H7 (cell line): Measurements from ENCODE around the gene HDHD3. TPM values are rescaled to one million over a fixed set of nuclear protein-coding genes. Genes with fewer than 3 reads are reported as not detected.

Source experiments
- DNase-seq: peaks from one replicate; pipeline ENCODE4 v3.0.0; 2012
- H3K27me3 ChIP-seq: 2 replicates; pipeline ENCODE4 v1.6.0; 2011; ENCODE audit warnings: mild to moderate bottlenecking, low read length; ENCODE audit not compliant: control insufficient read depth, insufficient read depth
- H3K36me3 ChIP-seq: replicated peaks from 2 replicates; pipeline ENCODE4 v1.5.1; 2011; ENCODE audit warnings: low read length; ENCODE audit not compliant: control insufficient read depth, insufficient read depth
- H3K4me3 ChIP-seq: 2 replicates; pipeline ENCODE4 v1.5.1; 2011; ENCODE audit warnings: low read depth, mild to moderate bottlenecking, control low read depth, low read length, moderate library complexity; ENCODE audit not compliant: insufficient read depth
- total RNA-seq: library from RNA; depleted of rRNA; stranded (reverse); fragments of >200 nt; shearing (Covaris generic); gene quantifications from 2 replicates; pipeline ENCODE4 v1.2.3, GENCODE V29; 2014

Gene HDHD3
- total RNA-seq, 1 experiment from 2014 or later, result 36.2 TPM

DNA sequence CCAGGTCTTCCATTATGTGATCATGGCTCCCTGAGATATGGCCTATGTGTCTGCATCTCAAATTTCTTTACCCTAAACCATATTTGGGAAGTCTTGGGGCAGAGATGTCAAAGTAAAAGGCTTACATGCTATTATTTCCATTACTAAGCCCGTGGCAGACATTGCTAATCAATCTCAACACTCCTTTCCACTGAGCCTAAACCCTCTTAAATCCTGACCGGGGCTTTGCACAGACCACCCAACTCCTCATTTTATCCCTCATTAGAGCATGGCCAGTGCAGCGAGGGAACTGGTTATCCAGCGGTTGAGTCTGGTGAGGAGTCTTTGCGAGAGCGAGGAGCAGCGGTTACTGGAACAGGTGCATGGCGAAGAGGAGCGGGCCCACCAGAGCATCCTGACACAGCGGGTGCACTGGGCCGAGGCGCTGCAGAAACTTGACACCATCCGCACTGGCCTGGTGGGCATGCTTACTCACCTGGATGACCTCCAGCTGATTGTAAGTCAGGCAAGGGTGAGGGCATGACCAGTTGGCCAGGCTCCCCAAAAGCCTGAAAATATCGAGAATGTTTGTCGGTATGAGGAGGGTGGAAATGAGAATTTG lies 16.4 kb downstream of the HDHD3 start:
- Histone ChIP-seq H3K27me3 (no peaks in the 10 kb centered on the region), H3K4me3 (no peak overlapping the region), H3K36me3 (no peaks in the 10 kb centered on the region)
- no peak for DNase-seq

GRCh38 chr9:113359385-113359784 lies 17.4 kb downstream of the HDHD3 start:
- Histone ChIP-seq H3K36me3 (no peaks in the 10 kb centered on the region), H3K4me3 (no peak overlapping the region), H3K27me3 (no peaks in the 10 kb centered on the region)
- no peak for DNase-seq

GRCh38 chr9:113356686-113357292 lies 20.0 kb downstream of the HDHD3 start:
- no peak overlapping the region for H3K4me3 ChIP-seq
- H3K27me3 ChIP-seq, result peaks cover 2% of the 10 kb centered on the region; the same call in 1 of the 2 replicates
- H3K36me3 ChIP-seq, result no peaks in the 10 kb centered on the region
- no peak for DNase-seq

GRCh38 chr9:113355040-113355596 lies 21.7 kb downstream of the HDHD3 start:
- H3K4me3 ChIP-seq, result no peak overlapping the region
- H3K27me3 ChIP-seq, result peaks cover 14% of the 10 kb centered on the region
- H3K36me3 ChIP-seq, result no peaks in the 10 kb centered on the region
- no peak for DNase-seq

DNA sequence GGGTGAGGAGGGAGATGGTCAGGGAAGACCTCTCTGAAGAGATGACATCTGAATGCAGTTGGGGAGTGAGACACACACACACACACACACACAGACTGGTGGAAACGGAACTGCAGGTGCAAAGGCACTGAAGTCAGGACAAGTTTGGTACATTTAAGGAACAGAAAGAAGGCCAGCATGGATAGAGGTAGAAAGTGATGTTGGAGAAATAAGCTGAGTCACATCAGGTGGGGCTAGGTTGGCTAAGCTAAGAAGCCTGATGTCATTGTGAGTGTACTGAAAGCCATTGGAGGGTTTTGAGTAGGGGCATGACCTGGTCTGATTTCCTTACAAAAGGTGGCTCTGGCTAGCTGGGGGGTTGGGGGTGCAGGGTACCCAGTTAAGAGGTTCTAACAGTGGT lies 24.4 kb downstream of the HDHD3 start:
- peaks cover 30% of the 10 kb centered on the region for H3K27me3 ChIP-seq

DNA sequence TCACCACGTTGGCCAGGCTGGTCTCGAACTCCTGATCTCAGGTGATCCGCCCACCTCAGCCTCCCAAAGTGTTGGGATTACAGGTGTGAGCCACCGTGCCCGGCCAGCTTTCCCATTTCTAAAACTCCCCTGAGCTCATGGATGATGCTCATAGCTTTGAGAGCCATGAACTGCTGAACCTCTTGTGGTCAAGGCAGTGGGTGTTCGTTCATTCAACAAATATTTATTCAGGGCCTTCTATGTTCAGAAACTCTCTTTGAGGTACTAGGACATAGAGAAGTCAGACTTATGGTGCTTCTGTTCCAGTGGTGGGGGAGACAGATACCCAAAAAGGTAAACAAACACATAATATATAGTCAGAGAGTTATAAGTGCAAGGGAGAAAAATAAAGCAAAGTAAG lies 24.8 kb downstream of the HDHD3 start:
- Histone ChIP-seq H3K27me3 (peaks cover 34% of the 10 kb centered on the region), H3K4me3 (no peak overlapping the region), H3K36me3 (no peaks in the 10 kb centered on the region)
- DNase-seq, result no peak

More for the DNA sequence above, 24.4 kb downstream of the HDHD3 start:
- no peak for DNase-seq
- Histone ChIP-seq H3K4me3 (no peak overlapping the region), H3K36me3 (no peaks in the 10 kb centered on the region)

GRCh38 chr9:113350937-113351336 lies 25.8 kb downstream of the HDHD3 start:
- Histone ChIP-seq H3K4me3 (no peak overlapping the region), H3K27me3 (peaks cover 34% of the 10 kb centered on the region), H3K36me3 (no peaks in the 10 kb centered on the region)
- no peak for DNase-seq

GRCh38 chr9:113350107-113350661 lies 26.6 kb downstream of the HDHD3 start:
- peak; percentile 48 for DNase-seq
- H3K4me3 ChIP-seq, result peak overlapping the region; percentile 66; the same call in 1 of the 2 replicates
- H3K27me3 ChIP-seq, result peaks cover 34% of the 10 kb centered on the region
- no peaks in the 10 kb centered on the region for H3K36me3 ChIP-seq

DNA sequence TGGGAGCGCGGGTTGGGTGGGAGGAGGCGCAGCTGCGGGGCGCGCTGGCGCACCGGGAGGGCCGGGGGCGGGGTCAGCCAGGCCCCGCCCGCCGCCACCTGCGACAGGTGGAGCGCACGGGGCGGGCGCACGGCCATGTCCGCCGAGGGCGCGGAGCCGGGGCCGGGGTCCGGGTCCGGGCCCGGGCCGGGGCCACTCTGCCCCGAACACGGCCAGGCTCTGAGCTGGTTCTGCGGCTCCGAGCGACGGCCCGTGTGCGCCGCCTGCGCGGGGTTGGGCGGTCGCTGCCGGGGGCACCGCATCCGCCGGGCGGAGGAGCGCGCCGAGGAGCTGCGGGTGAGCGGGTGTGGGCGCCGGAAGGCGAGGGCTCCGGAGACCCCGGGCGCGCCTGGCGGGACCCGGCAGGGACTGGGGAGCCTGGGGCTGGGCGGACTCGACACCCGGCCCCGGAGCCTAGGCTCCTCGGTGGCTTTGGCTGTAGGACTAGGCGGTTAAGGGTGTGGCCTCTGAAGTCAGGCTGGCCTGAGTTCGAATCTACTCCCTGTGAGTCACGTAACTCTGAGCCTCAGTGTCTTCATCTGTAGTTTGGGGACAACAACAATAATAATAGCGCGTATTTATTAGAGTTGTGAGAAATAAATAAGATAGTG lies 27.2 kb downstream of the HDHD3 start, which contains the start of gene BSPRY:
Gene BSPRY (plus strand): TSS at position 97 of the 650 bp plus-strand sequence. CDS start 39 bp downstream, at position 136.
- peak; percentile 95 for DNase-seq
- Histone ChIP-seq H3K4me3 (peak within 1 kb of the TSS; percentile 66), H3K36me3 (no peaks in the 10 kb centered on the region), H3K27me3 (peaks cover 36% of the 10 kb centered on the region)

DNA sequence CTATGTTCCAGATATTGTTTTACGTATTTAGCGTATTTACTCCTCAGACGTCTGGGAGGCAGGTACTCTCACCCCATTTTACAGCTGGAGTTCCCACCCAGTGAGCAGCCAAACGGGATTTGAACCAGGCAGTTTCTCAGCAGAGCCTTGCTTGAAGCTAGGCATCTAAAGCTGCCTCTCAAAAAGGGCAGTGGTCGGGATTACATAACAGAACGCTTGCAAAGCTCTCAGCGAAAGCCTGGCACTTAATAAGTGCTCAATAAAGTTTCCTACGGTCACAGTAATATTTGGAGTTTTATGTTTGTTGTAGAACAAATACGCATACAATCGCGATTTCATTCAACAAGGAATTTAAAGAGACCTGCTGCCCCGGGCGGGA lies 27.7 kb downstream of the HDHD3 start:
- DNase-seq, result no peak
- Histone ChIP-seq H3K27me3 (peaks cover 36% of the 10 kb centered on the region), H3K4me3 (peak overlapping the region; percentile 31; the same call in 1 of the 2 replicates), H3K36me3 (no peaks in the 10 kb centered on the region)

DNA sequence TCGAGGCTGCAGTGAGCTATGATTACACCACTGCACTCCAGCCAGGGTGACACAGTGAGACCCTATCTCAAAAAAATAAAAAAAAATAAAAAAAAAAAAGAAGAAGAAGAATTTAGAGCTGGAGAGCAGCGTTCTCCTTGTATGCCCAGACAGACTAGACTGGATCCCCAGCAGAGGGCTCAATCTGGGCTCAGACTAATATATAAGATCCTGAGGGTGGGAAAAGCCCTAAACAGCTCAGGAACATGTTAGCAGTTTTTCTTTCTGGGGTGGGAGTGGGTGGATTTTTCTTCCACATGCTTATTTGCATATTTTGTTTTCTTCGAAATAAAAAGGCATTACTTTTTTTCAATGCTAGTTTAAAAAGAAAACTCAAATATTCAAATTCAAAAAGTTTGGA lies 28.3 kb downstream of the HDHD3 start:
- H3K27me3 ChIP-seq, result peaks cover 36% of the 10 kb centered on the region
- no peak for DNase-seq
- H3K36me3 ChIP-seq, result no peaks in the 10 kb centered on the region
- no peak overlapping the region for H3K4me3 ChIP-seq

DNA sequence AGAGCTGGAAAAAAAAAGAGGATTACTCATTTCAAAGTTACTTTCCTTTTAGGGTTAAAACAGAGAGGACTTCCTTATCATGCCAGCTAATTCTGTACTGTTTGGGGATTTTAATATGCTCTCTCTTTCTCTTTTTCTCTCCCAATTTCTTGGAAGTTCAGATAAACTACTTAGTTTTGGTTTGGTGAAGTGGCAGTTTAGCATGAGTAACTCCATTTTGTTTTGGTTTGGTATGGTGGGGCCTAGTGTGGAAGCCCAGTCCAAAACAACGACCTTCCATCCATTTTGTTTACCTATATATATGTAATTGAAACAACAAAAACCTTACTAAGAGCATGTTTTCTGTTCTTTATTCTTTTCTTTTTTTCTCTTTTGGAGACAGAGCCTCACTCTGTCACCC lies 31.1 kb downstream of the HDHD3 start:
- H3K27me3 ChIP-seq, result peaks cover 34% of the 10 kb centered on the region
- no peak overlapping the region for H3K4me3 ChIP-seq
- no peak for DNase-seq
- no peaks in the 10 kb centered on the region for H3K36me3 ChIP-seq

- no peak overlapping the region for H3K4me3 ChIP-seq
- no peak for DNase-seq
- no peaks in the 10 kb centered on the region for H3K36me3 ChIP-seq
- peaks cover 33% of the 10 kb centered on the region for H3K27me3 ChIP-seq
These were observed 31.6 kb downstream of the HDHD3 start for GRCh38 chr9:113345190-113345589.

- Histone ChIP-seq H3K4me3 (no peak overlapping the region), H3K36me3 (no peaks in the 10 kb centered on the region), H3K27me3 (peaks cover 27% of the 10 kb centered on the region)
- no peak for DNase-seq
These were observed 33.0 kb downstream of the HDHD3 start for GRCh38 chr9:113343732-113344231.
